Psoas muscle (tissue), 8 donors: ENCODE data around the gene TMEM179. TPM values are rescaled to one million over a fixed set of nuclear protein-coding genes. Genes with fewer than 3 reads are reported as not detected.
A peak's percentile ranks its signal among the peaks of the same experiment; 100 is the strongest.

Source experiments
- ATAC-seq, 4 donors: fragments of 200-7000 bp; cut with Tn5 transposase; one replicate each; pipeline ENCODE4 v1.9.1; 2020; ENCODE audit warnings: moderate library complexity in 3 of 4, mild to moderate bottlenecking in 2 of 4
- DNase-seq, 2 donors: peaks; one replicate each; pipeline ENCODE4 v3.0.0-alpha.2; 2020
- H3K27ac ChIP-seq: fragments of 200-600 bp; one replicate; pipeline ENCODE4 v1.8.0; 2022
- H3K27me3 ChIP-seq, 3 donors: fragments of 200-600 bp in 1 of 3; one replicate each; pipeline versions ENCODE4 v1.6.1 to v1.8.0; 2013 to 2022; ENCODE audit warnings: low read length in 2 of 3, mild to moderate bottlenecking in 2 of 3, moderate library complexity in 1 of 3; ENCODE audit not compliant: insufficient read depth in 3 of 3
- H3K36me3 ChIP-seq, 2 donors: fragments of 200-600 bp in 1 of 2; one replicate each; pipeline versions ENCODE4 v1.6.1 to v1.8.0; 2013 to 2022; ENCODE audit warnings: low read depth in 1 of 2, mild to moderate bottlenecking in 1 of 2, moderate library complexity in 1 of 2; ENCODE audit not compliant: insufficient read depth in 1 of 2
- H3K4me1 ChIP-seq: fragments of 200-600 bp; one replicate; pipeline ENCODE4 v1.8.0; 2022
- H3K4me3 ChIP-seq: fragments of 200-600 bp; one replicate; pipeline ENCODE4 v1.8.0; 2022; ENCODE audit warnings: mild to moderate bottlenecking
- H3K9me3 ChIP-seq: fragments of 200-600 bp; one replicate; pipeline ENCODE4 v1.8.0; 2022
- CTCF ChIP-seq: fragments of 200-600 bp; IDR thresholded peaks from one replicate; pipeline ENCODE4 v1.8.0; 2022; ENCODE audit warnings: antibody characterized with exemption
- WGBS, 3 donors: extraction: QIAGEN DNeasy Blood & Tissue Kit; methylation state at CpG; one replicate each; pipeline versions ENCODE4 v1.1.6 to v1.1.7; 2013; 5-methylcytosine and 5-hydroxymethylcytosine counted together
- intact Hi-C, 2 donors: fragments of 100-400 bp; cut with DNase I; formaldehyde crosslinking; loops; one replicate each; pipeline versions ENCODE4 v1.11.0 to v1.14.2; 2022
- polyA plus RNA-seq, 3 donors: library from polyadenylated mRNA; stranded (reverse); fragments of 200-250 nt; gene quantifications; one replicate each; pipeline ENCODE4 v1.2.3, GENCODE V29; 2013
- total RNA-seq, 4 donors: library from RNA; stranded (reverse); fragmentation: NEBNext Ultra II Directional in 2 of 4; extraction: Animal tissue kit (Norgen Biotek cat#: 25700) in 2 of 4; gene quantifications; one replicate each; pipeline versions ENCODE4 v1.2.1 to v1.2.4, GENCODE V29; 2021 to 2023
- donor health status: healthy with polysubstance abuse.
- donor health status: DM: no; HTN: no; CAD: no; lungs with moderate emphysema.
- donor health status: Bipolar disorder and iron deficiency.
- donor health status: healthy.
- donor health status: DM: yes; HTN: yes; CAD: no.
- donor health status: DM: no; HTN: no; CAD: no.
- donor health status: DM: no; HTN: no; CAD: no.
- donor health status: DM: yes; HTN: yes; CAD: no.

Gene TMEM179
- total and polyA plus RNA-seq, 7 donors = 0.01 TPM; not detected in 6

DNA sequence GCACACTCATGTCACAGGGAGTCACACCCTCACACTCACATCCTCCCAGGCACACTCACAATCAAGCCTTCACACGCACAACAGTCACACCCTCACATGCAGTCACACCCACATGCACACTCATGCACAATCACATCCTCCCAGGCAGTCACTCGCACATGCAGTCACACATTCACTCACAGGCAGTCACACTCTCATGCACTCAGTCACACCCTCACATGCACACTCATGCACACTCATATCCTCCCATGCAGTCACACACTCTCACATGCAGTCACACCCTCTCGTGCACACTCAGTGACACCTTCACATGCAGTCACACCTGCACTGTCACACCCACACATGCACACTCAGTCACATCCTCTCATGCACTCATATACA lies 12.3 kb downstream of the TMEM179 start:
- ATAC-seq = no peak
- Histone ChIP-seq H3K9me3 (no peaks in the 10 kb centered on the region), H3K4me1 (no peaks in the 10 kb centered on the region), H3K27me3 (peaks cover 0 to 21% (median 2%) of the 10 kb centered on the region in 3 donors), H3K36me3 (no peaks in the 10 kb centered on the region), H3K27ac (no peak overlapping the region), H3K4me3 (no peak overlapping the region)
- intact Hi-C loops = no loop called here
- DNase-seq = peak; percentile 0 to 19
- TF ChIP-seq CTCF = no peak
- 72 to 78% (median 72%) methylated on average over 3 of the region's 3 CpGs for WGBS, 3 donors

DNA sequence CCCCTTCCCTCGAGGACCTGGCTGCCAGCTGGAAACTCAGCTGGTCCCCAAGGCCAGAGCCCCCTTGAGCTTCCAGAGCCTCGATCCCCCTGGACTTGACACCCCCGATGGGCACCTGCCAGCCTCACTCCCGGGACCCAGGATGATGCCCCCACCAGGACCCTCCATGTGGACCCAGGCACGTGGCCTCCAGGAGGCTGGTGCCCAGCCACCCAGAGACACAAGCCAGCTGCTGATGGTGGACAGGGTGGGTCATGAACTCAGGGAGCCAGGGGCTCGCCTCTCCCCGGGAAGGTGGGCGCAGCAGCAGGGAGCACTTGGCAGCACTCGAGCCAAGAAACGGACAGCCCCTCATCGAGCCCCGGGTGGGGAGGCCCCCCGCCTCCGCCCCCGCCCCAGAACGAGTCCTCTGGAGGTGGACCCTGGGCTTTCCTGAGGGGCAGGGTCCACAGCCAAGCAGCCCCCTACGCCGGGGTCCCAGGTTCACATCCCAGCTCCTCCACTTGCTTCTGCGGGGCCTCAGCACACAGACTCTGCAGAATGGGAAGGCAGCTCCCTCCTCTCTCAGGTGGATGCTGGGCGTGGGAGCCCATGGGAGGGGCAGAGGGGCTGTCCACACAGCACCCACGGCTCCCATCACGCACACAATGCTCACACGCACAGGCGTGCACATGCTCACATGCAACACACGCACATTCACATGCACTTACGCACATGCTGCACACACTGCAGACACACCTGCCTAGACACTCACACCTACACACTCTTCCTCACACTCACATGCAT lies 12.9 kb downstream of the TMEM179 start:
- intact Hi-C loops = no loop called here
- DNase-seq (peak; percentile 8 to 36), ATAC-seq (no peak)
- Histone ChIP-seq H3K36me3 (no peaks in the 10 kb centered on the region), H3K27me3 (peaks cover 0 to 18% (median 2%) of the 10 kb centered on the region in 3 donors), H3K27ac (no peak overlapping the region), H3K4me3 (no peak overlapping the region), H3K4me1 (no peaks in the 10 kb centered on the region), H3K9me3 (no peaks in the 10 kb centered on the region)
- 79 to 88% (median 79%) methylated on average over 22 to 26 of the region's 26 CpGs for WGBS, 3 donors
- no peak for TF ChIP-seq CTCF

DNA sequence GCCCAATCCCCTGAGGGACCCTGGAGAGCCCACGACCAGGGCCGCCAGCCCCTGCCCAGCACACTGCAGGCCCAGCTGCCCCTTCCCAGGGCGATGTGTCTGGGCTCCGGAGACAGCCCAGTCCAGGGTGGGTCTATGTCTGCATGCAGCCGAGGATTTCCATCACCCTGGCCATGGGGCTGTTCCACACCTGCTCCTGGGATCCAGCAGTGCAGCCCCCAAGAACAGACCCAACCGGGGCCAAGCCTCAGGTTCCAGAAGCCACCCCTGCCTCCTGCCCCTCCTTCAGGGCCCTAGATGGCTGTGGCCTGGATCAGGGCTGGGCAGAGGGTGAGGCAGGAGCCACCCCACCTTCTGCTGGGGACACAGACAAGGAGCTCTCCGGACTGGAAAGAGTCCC lies 13.5 kb downstream of the TMEM179 start:
- Histone ChIP-seq H3K4me3 (no peak overlapping the region), H3K4me1 (no peaks in the 10 kb centered on the region), H3K27ac (no peak overlapping the region), H3K27me3 (peaks cover 0 to 11% (median 2%) of the 10 kb centered on the region in 3 donors), H3K9me3 (no peaks in the 10 kb centered on the region), H3K36me3 (no peaks in the 10 kb centered on the region)
- ATAC-seq (no peak), DNase-seq (peak in 1 of 2 donors; percentile 18)
- intact Hi-C loops = no loop called here
- TF ChIP-seq CTCF = no peak
- 72 to 82% (median 80%) methylated on average over 7 of the region's 7 CpGs for WGBS, 3 donors

GRCh38 chr14:104590240-104590965 lies 14.2 kb downstream of the TMEM179 start:
- no peak for TF ChIP-seq CTCF
- DNase-seq = peak in 1 of 2 donors; percentile 23

More at GRCh38 chr14:104590240-104590965, 14.2 kb downstream of the TMEM179 start:
- no peak for ATAC-seq
- 86 to 89% (median 86%) methylated on average over 23 of the region's 23 CpGs for WGBS, 3 donors
- Histone ChIP-seq H3K9me3 (no peaks in the 10 kb centered on the region), H3K4me3 (no peak overlapping the region), H3K27ac (no peak overlapping the region), H3K27me3 (peaks cover 0 to 8% (median 0%) of the 10 kb centered on the region in 3 donors), H3K36me3 (no peaks in the 10 kb centered on the region), H3K4me1 (no peaks in the 10 kb centered on the region)
- intact Hi-C loops = no loop called here
